Stimulated activated CD8-positive, alpha-beta memory T cell treated with anti-CD3 and anti-CD28 coated beads, Interleukin-12 subunit alpha, Interleukin-12 subunit beta, amount 100 ng/mL, for 24 hours (primary cell): ENCODE measurements around the gene C6orf136.

ENCODE experiments used
- DNase-seq: peaks from one replicate; pipeline ENCODE4 v3.0.0-alpha.2; 2020; ENCODE audit errors: extremely low read depth

Gene C6orf136

GRCh38 chr6:30646450-30647241 lies at the start of gene C6orf136:
C6orf136 (plus strand) TSS chr6:30647133; CDS start chr6:30647232, 99 bp downstream.
- peak; percentile 82 for DNase-seq

GRCh38 chr6:30597315-30598144 lies 49.4 kb upstream of the C6orf136 start:
- DNase-seq, result peak; percentile 23

DNA sequence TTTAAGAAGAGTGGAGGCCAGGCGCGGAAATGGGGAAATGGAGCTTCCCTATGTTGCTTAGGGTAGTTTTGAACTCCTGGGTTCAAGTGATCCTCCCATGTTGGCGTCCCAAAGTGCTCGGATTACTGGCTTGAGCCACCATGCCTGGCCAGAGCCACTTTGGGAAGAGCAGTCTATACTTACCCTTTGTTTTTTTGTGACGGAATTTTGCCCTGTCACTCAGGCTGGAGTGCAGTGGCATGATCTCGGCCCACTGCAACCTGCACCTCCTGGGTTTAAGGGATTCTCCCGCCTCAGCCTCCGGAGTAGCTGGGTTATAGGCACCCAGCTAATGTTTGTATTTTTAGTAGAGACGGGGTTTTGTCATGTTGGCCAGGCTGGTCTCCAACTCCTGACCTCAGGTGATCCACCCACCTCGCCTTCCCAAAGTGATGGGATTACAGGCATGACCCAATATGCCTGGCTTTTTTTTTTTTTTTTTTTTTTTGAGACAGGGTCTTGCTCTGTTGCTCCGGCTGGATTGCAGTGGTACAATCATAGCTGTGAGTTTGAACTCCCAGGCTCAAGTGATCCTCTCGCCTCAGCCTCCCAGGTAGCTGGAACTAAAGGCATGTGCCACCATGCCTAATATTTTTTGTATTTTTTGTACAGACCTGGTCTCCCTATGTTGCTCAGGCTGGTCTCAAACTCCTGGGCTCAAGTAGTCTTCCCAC lies 47.9 kb upstream of the C6orf136 start:
- no peak for DNase-seq

- no peak for DNase-seq
Observed at GRCh38 chr6:30599625-30600324, 47.2 kb upstream of the C6orf136 start.

DNA sequence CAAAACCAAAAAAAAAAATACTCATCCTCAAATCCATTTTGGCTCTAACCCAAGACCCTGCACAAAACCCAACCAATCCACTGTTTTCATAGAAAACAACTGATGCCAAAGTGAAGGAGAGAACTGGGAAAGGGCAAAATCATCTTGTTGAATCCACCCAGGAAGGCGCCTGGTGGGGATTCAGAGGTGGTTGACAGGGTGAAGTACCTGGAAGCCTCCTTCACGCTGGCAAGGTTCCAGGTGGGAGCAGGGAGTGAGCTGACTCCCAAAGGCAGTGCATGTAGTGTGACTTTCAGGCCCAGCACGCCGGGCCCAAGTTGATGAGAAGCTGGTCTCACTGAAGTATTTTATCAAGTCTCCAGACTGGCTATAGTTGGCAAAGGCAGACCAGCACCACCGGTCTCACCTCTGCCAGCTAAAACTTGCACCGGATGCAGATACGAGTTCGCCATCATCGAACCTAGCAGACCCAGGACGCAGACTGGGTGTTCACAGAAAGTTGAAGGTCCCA lies 46.4 kb upstream of the C6orf136 start:
- no peak for DNase-seq

GRCh38 chr6:30601436-30601814 lies 45.5 kb upstream of the C6orf136 start:
- no peak for DNase-seq

DNA sequence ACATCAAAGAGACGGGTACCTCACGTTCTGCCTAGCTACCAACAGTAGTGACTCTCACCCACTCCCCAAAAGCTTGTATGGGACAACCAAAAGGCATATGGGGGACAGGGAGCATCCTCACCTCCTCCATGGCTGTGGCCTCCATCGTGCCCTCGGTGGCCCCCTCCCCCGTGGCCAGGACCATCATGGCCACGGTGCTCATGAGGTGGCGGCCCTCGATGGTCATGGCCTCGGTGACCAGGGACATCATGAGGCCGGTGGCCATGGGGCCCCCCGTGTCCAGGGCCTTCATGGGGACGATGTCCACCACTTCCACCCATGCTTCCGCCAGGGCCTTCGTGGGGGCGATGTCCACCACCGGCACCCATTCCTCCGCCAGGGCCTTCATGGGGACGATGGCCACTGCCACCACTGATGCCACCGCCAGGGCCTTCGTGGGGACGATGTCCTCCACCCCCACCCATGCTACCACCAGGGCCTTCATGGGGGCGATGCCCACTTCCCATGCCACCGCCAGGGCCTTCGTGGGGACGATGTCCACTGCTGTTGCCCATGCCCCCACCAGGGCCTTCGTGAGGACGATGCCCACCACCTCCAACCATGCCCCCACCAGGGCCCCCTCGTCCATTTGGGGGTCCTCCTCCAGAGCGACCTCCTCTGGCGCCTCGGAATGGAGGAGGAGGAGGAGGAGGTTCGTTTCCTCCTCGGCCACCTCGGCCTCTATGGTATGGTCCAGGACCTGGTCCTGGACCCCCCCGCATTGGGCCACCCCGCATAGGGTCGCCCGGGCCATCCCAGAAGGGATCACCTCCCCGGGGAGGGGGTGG lies 44.9 kb upstream of the C6orf136 start:
- DNase-seq, result no peak

DNA sequence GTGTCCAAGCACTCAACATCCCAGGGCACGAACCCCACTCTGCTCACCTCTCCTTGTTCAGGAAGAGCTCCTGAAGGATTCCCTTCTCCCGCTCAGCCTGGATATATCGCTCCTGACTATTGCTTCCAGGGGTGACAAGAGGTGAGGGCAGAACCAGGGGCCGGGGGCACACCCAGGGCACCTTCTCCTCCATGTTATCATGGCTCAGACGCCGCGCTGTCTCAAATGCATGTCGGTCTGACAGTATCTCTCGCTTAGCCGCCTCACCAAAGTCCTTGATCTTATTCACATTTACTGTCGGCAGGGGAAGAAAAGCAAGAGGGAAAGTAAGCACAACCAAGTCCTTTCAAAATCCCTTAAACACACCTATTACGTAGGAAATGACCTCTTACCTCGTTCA lies 43.0 kb upstream of the C6orf136 start:
- no peak for DNase-seq

DNA sequence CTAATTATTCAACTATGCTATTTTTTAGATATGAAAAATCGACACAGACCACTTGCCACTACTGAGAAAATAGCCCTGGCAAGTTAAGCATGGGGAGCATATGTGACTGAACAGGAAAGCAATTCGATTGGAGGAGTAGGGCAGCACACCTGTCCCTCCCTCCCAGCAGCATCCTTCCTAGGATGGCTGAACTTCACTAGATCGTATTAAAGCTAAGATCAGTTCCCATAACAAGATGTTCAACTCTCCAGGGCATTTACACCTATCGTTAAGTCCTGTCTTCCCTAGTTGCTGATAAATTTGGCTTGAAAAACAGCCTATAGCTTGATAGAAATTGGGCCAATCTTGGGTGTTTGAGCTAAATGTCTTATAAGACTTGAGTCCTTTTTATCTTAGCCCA lies 36.9 kb upstream of the C6orf136 start:
- no peak for DNase-seq

DNA sequence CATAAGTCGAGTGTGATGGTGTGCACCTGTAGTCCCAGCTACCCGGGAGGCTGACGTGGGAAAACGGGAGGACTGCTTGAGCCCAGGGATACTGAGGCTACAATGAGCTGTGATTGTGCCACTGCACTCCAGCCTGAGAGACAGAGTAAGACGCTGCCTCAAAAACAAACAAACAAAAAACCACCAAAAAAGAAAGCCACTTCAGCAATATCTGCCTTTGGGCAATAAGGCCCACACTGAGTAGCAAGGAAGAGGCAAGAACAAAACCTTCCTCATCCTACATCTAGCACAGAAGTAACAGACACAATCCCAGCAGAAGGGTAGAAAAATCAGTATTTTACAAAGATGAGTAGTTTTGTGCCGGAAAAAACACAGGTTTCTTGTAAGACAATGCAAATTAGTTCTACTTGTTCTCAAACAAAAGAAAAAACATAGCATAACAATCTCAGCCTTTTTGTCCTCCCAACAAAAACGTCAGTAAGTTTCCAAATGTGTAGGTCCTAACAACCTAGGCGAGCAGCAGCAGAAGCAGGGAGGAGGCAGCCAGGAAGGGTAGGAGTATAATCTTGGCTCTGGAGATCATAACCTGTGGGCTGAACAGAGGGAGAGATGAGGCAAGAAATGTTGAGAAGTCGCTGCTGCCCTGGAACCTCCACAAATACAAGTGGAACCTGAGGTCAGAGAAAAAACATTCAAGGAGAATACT lies 35.6 kb upstream of the C6orf136 start:
- no peak for DNase-seq

GRCh38 chr6:30611856-30612194 lies 35.1 kb upstream of the C6orf136 start:
- DNase-seq, result no peak

GRCh38 chr6:30612213-30612612 lies 34.7 kb upstream of the C6orf136 start:
- DNase-seq, result no peak

DNA sequence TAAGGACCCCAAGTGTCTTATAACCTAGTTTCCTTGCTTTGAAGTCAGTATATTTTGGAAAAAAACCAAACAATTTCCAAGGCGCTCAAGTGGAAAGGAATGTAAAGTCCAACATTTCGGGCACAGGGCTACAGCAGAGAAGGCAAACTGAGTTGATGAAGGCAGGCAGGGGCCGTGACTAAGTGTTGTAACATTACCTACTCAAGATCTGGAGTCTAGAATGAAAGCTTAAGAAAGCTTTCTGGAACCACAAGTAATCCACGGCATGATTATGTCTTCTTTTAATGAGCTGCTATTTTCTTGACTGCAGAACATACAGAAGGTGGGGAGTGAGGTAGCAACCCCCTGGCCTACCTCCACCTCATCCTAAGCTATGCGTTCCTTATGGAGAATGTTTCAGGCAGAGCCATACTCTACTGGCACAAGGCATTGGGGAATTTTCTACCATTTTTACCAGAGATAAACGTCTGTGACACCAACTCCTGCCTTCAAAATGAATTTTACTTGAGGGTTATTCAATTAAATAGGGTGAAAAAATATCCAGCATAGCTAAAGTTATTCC lies 34.2 kb upstream of the C6orf136 start:
- DNase-seq, result no peak

GRCh38 chr6:30613251-30614043 lies 33.5 kb upstream of the C6orf136 start:
- DNase-seq, result no peak

- DNase-seq, result no peak
Observed at GRCh38 chr6:30614044-30614842, 32.7 kb upstream of the C6orf136 start.

- peak; percentile 61 for DNase-seq
Observed at GRCh38 chr6:30614843-30615218, 32.1 kb upstream of the C6orf136 start.

DNA sequence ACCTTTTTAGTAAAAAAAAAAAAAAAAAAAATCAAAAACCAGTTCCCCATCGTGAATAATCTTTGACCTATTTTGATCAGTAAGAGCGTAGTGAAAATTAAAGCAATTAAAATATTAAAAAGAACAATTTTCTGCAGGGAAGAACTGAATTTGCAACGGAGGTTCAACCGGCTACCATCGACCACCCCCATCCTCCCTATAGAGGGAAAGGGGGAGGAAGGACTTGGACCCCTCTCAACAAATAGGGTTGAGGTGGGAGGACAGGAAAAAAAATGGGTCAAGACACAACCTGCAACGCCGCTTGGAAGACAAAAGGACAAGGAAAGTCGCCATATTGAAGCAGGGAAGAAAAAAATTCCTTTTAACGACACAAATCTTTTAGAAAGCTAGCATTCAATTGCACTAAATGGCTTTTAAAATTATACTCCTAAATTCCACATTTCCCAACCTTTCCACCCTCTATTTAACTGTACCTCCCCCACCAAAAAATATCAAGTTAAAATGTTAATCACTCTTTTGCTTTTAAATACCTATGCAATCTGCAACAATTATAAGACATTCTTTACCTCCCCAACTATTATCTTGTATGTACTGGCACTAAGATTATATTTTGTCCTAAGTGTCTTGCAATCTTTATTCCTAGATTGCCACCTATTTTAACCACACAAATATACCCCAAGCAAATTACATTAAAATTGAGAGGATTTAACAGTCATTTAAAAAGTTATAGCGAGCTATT lies 31.5 kb upstream of the C6orf136 start:
- no peak for DNase-seq
